GM12878 (cell line): Measurements from ENCODE around the gene EHBP1.

Experiments used
- NRF1 ChIP-seq: conservative IDR thresholded peaks from 2 replicates; pipeline ENCODE4 v1.6.1; 2011; ENCODE audit warnings: mild to moderate bottlenecking, low read depth, low read length, improper control_type of control experiment
- RAD21 ChIP-seq: IDR thresholded peaks from 2 replicates; pipeline ENCODE4 v1.6.1; 2011; ENCODE audit warnings: mild to moderate bottlenecking, low read depth, low read length, moderate library complexity; ENCODE audit not compliant: insufficient read depth
- SIN3A ChIP-seq: IDR thresholded peaks from 2 replicates; pipeline ENCODE4 v1.6.1; 2012; ENCODE audit warnings: low read depth, low read length, improper control_type of control experiment
- SP1 ChIP-seq: IDR thresholded peaks from one replicate; pipeline ENCODE4 v1.6.1; 2011; ENCODE audit warnings: low read depth, low read length
- ZNF384 ChIP-seq: IDR thresholded peaks from 2 replicates; pipeline ENCODE4 v1.6.1; 2012; ENCODE audit warnings: low read depth, mild to moderate bottlenecking, low read length, improper control_type of control experiment, borderline replicate concordance
- TF ChIP-seq, protein P1 (sequence below), 3 experiments: IDR thresholded peaks in 2 of 3; conservative IDR thresholded peaks in 1 of 3; 2 replicates each; pipeline ENCODE4 v1.5.1; 2011; ENCODE audit warnings: low read depth in 3 of 3, low read length in 3 of 3, mild to moderate bottlenecking in 3 of 3, control low read depth in 2 of 3, moderate library complexity in 2 of 3, inconsistent platforms in 1 of 3, mixed read lengths in 1 of 3; ENCODE audit not compliant: control insufficient read depth in 2 of 3, insufficient read depth in 1 of 3; ENCODE audit errors: extremely low read depth in 1 of 3
- TF ChIP-seq, protein P2 (sequence below): IDR thresholded peaks from 2 replicates; pipeline ENCODE4 v1.6.1; 2011; ENCODE audit warnings: low read depth, mild to moderate bottlenecking, low read length, moderate library complexity, borderline replicate concordance; ENCODE audit errors: extremely low read depth
- TF ChIP-seq, protein P3 (sequence below): IDR thresholded peaks from 2 replicates; pipeline ENCODE4 v1.6.1; 2012; ENCODE audit warnings: low read length, inconsistent platforms
- TF ChIP-seq, protein P4 (sequence below): IDR thresholded peaks from 2 replicates; pipeline ENCODE4 v1.6.1; 2011; ENCODE audit warnings: borderline replicate concordance, low read depth, mild to moderate bottlenecking, moderate library complexity, mixed read lengths, low read length; ENCODE audit not compliant: insufficient read depth; ENCODE audit errors: extremely low read length
- TF ChIP-seq, protein P5 (sequence below): fragments of 450-650 bp; IDR thresholded peaks from 2 replicates; pipeline ENCODE4 v1.6.1; 2017; ENCODE audit warnings: mild to moderate bottlenecking, moderate library complexity
- TF ChIP-seq, protein P6 (sequence below): fragments of 450-650 bp; IDR thresholded peaks from 2 replicates; pipeline ENCODE4 v1.6.1; 2014; ENCODE audit warnings: mild to moderate bottlenecking

DNA sequence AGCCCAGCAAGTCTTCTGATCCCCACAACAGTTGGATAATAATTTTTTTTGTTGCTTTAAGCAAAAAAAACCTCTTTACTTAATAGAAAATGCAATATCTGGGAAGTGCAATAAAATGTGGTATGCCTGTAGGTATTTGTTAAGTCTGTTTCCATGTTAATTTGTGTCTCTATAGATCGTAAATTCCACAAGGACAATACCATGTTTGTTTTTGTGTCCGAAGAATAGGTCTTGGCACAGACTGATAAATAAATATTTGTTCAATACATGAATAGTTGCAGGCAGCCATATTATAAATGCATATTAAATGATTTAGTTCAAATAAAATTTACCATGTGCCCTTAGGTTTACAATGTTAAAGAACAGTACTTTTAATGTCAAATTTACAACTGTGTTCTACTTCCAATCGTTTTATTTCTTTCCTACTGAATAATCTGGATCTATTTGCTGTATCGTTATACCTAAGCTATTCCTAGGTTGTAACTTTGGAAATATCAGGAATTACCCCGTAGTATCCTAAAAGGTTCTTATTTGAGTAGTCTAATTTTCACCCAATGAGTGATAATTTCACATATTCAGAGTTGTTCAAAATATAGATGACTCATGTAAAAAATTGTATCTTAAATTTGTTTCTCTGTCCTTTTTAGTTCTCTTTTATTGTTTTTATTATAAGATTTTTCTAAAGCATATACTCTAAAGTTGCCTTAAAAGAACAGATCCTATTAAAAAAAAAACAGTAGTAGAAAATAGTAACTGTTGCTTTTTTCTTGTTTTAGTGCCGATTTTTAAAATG lies 151.8 kb downstream of the EHBP1 start:
- TF ChIP-seq SP1 (no peak), SIN3A (no peak), ZNF384 (no peak), RAD21 (no peak), NRF1 (no peak)
- TF ChIP-seq, protein P1, sequence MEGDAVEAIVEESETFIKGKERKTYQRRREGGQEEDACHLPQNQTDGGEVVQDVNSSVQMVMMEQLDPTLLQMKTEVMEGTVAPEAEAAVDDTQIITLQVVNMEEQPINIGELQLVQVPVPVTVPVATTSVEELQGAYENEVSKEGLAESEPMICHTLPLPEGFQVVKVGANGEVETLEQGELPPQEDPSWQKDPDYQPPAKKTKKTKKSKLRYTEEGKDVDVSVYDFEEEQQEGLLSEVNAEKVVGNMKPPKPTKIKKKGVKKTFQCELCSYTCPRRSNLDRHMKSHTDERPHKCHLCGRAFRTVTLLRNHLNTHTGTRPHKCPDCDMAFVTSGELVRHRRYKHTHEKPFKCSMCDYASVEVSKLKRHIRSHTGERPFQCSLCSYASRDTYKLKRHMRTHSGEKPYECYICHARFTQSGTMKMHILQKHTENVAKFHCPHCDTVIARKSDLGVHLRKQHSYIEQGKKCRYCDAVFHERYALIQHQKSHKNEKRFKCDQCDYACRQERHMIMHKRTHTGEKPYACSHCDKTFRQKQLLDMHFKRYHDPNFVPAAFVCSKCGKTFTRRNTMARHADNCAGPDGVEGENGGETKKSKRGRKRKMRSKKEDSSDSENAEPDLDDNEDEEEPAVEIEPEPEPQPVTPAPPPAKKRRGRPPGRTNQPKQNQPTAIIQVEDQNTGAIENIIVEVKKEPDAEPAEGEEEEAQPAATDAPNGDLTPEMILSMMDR (IDR thresholded peaks at IDR 0.05 in 2 of 3, conservative IDR thresholded peaks at IDR 0.05 in 1 of 3; ENCODE audit: control insufficient read depth in 2 of 3, extremely low read depth in 1 of 3, insufficient read depth in 1 of 3, low read depth in 3 of 3, low read length in 3 of 3), result no peak
- TF ChIP-seq, protein P2, sequence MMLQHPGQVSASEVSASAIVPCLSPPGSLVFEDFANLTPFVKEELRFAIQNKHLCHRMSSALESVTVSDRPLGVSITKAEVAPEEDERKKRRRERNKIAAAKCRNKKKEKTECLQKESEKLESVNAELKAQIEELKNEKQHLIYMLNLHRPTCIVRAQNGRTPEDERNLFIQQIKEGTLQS, result no peak
- TF ChIP-seq, protein P3, sequence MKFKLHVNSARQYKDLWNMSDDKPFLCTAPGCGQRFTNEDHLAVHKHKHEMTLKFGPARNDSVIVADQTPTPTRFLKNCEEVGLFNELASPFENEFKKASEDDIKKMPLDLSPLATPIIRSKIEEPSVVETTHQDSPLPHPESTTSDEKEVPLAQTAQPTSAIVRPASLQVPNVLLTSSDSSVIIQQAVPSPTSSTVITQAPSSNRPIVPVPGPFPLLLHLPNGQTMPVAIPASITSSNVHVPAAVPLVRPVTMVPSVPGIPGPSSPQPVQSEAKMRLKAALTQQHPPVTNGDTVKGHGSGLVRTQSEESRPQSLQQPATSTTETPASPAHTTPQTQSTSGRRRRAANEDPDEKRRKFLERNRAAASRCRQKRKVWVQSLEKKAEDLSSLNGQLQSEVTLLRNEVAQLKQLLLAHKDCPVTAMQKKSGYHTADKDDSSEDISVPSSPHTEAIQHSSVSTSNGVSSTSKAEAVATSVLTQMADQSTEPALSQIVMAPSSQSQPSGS, result no peak
- TF ChIP-seq, protein P4, sequence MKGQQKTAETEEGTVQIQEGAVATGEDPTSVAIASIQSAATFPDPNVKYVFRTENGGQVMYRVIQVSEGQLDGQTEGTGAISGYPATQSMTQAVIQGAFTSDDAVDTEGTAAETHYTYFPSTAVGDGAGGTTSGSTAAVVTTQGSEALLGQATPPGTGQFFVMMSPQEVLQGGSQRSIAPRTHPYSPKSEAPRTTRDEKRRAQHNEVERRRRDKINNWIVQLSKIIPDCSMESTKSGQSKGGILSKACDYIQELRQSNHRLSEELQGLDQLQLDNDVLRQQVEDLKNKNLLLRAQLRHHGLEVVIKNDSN, result no peak
- TF ChIP-seq, protein P5, sequence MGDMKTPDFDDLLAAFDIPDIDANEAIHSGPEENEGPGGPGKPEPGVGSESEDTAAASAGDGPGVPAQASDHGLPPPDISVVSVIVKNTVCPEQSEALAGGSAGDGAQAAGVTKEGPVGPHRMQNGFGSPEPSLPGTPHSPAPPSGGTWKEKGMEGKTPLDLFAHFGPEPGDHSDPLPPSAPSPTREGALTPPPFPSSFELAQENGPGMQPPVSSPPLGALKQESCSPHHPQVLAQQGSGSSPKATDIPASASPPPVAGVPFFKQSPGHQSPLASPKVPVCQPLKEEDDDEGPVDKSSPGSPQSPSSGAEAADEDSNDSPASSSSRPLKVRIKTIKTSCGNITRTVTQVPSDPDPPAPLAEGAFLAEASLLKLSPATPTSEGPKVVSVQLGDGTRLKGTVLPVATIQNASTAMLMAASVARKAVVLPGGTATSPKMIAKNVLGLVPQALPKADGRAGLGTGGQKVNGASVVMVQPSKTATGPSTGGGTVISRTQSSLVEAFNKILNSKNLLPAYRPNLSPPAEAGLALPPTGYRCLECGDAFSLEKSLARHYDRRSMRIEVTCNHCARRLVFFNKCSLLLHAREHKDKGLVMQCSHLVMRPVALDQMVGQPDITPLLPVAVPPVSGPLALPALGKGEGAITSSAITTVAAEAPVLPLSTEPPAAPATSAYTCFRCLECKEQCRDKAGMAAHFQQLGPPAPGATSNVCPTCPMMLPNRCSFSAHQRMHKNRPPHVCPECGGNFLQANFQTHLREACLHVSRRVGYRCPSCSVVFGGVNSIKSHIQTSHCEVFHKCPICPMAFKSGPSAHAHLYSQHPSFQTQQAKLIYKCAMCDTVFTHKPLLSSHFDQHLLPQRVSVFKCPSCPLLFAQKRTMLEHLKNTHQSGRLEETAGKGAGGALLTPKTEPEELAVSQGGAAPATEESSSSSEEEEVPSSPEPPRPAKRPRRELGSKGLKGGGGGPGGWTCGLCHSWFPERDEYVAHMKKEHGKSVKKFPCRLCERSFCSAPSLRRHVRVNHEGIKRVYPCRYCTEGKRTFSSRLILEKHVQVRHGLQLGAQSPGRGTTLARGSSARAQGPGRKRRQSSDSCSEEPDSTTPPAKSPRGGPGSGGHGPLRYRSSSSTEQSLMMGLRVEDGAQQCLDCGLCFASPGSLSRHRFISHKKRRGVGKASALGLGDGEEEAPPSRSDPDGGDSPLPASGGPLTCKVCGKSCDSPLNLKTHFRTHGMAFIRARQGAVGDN, result no peak
- TF ChIP-seq, protein P6, sequence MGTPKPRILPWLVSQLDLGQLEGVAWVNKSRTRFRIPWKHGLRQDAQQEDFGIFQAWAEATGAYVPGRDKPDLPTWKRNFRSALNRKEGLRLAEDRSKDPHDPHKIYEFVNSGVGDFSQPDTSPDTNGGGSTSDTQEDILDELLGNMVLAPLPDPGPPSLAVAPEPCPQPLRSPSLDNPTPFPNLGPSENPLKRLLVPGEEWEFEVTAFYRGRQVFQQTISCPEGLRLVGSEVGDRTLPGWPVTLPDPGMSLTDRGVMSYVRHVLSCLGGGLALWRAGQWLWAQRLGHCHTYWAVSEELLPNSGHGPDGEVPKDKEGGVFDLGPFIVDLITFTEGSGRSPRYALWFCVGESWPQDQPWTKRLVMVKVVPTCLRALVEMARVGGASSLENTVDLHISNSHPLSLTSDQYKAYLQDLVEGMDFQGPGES, result no peak
